ENCODE measurements around the gene PLB1. TPM values are rescaled to one million over a fixed set of nuclear protein-coding genes. Genes with fewer than 3 reads are reported as not detected.
A peak's percentile ranks its signal among the peaks of the same experiment; 100 is the strongest.

The PLB1 gene
- total and polyA plus RNA-seq, 2 experiments from 2014 or later, result 0.06 to 0.21 TPM

DNA sequence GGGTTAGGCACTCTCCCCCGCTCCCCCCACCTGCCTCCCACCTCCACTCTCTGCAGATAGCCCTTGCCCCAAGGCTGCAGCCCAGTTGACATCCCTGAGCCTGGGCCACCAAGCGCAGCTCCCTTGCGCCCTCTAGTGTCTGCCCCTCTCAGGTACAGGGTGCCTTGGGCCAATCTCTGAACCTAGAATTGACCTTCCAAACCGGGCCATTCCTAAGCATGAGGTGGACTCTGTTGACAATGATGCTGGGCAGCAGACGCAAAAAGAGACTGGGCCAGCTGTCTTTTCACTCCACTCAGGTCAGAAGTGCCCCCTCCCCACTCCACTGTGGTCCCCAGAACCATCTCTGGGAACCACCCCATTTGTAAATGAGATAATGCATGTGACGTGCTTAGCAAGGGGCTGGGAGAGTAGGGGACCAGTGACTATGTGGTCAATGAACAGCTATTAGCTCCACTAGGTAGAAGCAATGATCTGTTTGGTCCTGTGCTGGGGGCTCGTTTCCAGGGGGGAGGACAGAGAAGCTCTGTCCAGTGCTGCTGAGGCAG lies 43.3 kb upstream of the PLB1 start (continued):
- 0 out of 2 replicates have a peak, but pooled peaks have one; percentile 2 for TF ChIP-seq ZNF462 (CRISPR knock-in tag; IDR thresholded peaks at IDR 0.05)
- no peak for TF ChIP-seq CREB1 (CRISPR knock-in tag; IDR thresholded peaks at IDR 0.05; ENCODE audit: low read depth)
- no peak for TF ChIP-seq NANOG (IDR thresholded peaks at IDR 0.05; ENCODE audit: borderline replicate concordance)
- no peak for TF ChIP-seq POLR2AphosphoS5 (IDR thresholded peaks at IDR 0.05; ENCODE audit: low read depth)

DNA sequence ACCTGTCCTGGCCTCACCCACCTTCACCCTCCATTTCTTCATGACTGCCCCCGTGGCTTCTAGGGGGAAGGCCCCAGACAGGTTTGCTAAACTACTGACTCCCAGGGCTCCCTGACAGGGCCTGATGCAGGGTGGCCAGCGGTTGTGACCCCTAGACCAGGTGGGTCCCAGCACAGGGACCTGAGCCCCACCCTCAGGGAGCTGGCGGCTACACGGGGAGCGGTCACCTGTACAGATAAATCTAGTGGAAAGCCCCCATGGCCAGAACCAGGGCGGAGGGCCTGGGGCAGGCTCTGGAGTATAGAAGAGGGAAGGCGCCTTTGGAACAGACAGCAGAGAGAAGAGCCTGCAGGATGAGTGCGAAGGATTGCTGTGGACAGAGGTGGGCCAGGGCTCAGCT lies 42.5 kb upstream of the PLB1 start:
- no peaks in the 10 kb centered on the region for H3K27me3 ChIP-seq (ENCODE audit: insufficient read depth)
- H3F3A ChIP-seq (replicated peaks; ENCODE audit: low read depth), result no peaks in the 10 kb centered on the region
- ATAC-seq (no peak), DNase-seq (ENCODE audit: low spot score) (no peak)
- H3K36me3 ChIP-seq (ENCODE audit: insufficient read depth), result no peaks in the 10 kb centered on the region
- no peak overlapping the region for H3K4me3 ChIP-seq
- Mint-ChIP-seq H3K27ac (no peak overlapping the region), H3K4me1 (peaks cover 5% of the 10 kb centered on the region; the same call in 2 of the 3 replicates), H3K9me3 (no peaks in the 10 kb centered on the region), H3K27me3 (ENCODE audit: insufficient read depth, low read depth, poor library complexity) (peaks cover 5% of the 10 kb centered on the region), H3K36me3 (ENCODE audit: low read depth) (no peaks in the 10 kb centered on the region), H3K4me3 (no peak overlapping the region)
- H3K4me2 ChIP-seq, result no peak overlapping the region
- H3K9me2 ChIP-seq (ENCODE audit: insufficient read depth), result no peaks in the 10 kb centered on the region
- no peaks in the 10 kb centered on the region for H3K4me1 ChIP-seq (ENCODE audit: insufficient read depth)
- no peaks in the 10 kb centered on the region for H3K79me2 ChIP-seq (replicated peaks; ENCODE audit: insufficient read depth)
- no peak overlapping the region for H3K27ac ChIP-seq (ENCODE audit: low read depth)
- no peaks in the 10 kb centered on the region for H4K20me1 ChIP-seq (replicated peaks; ENCODE audit: insufficient read depth)
- H2AFZ ChIP-seq, result no peak overlapping the region
- TF ChIP-seq REST (IDR thresholded peaks at IDR 0.05; ENCODE audit: unreplicated experiment), result no peak
- no peak for TF ChIP-seq JUNB (IDR thresholded peaks at IDR 0.05; ENCODE audit: unreplicated experiment)
- TF ChIP-seq ZNF114 (CRISPR knock-in tag; IDR thresholded peaks at IDR 0.05), result no peak
- no peak for TF ChIP-seq POLR2AphosphoS5 (IDR thresholded peaks at IDR 0.05; ENCODE audit: low read depth)
- TF ChIP-seq CREB1 (CRISPR knock-in tag; IDR thresholded peaks at IDR 0.05; ENCODE audit: low read depth), result no peak
